HepG2 (cell line): ENCODE results near the gene SH2D7. TPM values are rescaled to one million over a fixed set of nuclear protein-coding genes. Genes with fewer than 3 reads are reported as not detected.
A peak's percentile ranks its signal among the peaks of the same experiment; 100 is the strongest.

Experiments
- ATAC-seq: fragments of 200-7000 bp; cut with Tn5 transposase; 3 replicates; pipeline ENCODE4 v1.9.1; 2020; ENCODE audit warnings: mild to moderate bottlenecking, moderate library complexity
- BruUV-seq: library from RNA; stranded (reverse); fragments of 400-500 nt; replicated peaks from 2 replicates; lab custom pipeline; 2021; lab: Mats Ljungman, UMichigan
- CTCF ChIA-PET: fragments of 300-600 bp; formaldehyde crosslinking; extraction: SDS; loops from one replicate; lab custom pipeline; 2021; ENCODE audit warnings: low total read pairs, inconsistent platforms, low intra/inter-chr PET ratio; lab: Yijun Ruan, JAX
- POLR2A ChIA-PET: fragments of 350-600 bp; sonication (Branson Sonifier 250); formaldehyde crosslinking; loops from one replicate; lab custom pipeline; 2020; ENCODE audit warnings: antibody characterized with exemption, inconsistent platforms; lab: Yijun Ruan, JAX
- DNase-seq: peaks from one replicate; pipeline ENCODE4 v3.0.0-alpha.2; 2015; ENCODE audit warnings: low spot score
- FAIRE-seq: peaks from 3 replicates; lab custom pipeline; 2011; peaks lifted over from hg19 to GRCh38; lab: Jason Lieb, UNC
- H2AFZ ChIP-seq: one replicate; pipeline ENCODE4 v1.6.1; 2011; ENCODE audit warnings: low read length, inconsistent platforms
- H3K27ac ChIP-seq: fragments of 300-600 bp; 3 replicates; pipeline ENCODE4 v1.8.0; 2011; ENCODE audit warnings: mixed run types, mild to moderate bottlenecking, mixed read lengths, low read length, inconsistent platforms; ENCODE audit not compliant: insufficient read depth; ENCODE audit errors: extremely low read length
- H3K27me3 ChIP-seq, 2 experiments: fragments of 200-600 bp in 1 of 2; 2 replicates in 1 of 2; 3 replicates in 1 of 2; pipeline versions ENCODE4 v1.6.0 to v1.8.0; 2011; ENCODE audit warnings: low read length in 2 of 2, mild to moderate bottlenecking in 2 of 2, moderate library complexity in 2 of 2, inconsistent platforms in 1 of 2; ENCODE audit not compliant: insufficient read depth in 2 of 2, control insufficient read depth in 1 of 2
- H3K36me3 ChIP-seq, 2 experiments: fragments of 200-600 bp in 1 of 2; replicated peaks in 1 of 2; 2 replicates in 1 of 2; 3 replicates in 1 of 2; pipeline versions ENCODE4 v1.5.1 to v1.8.0; 2011; ENCODE audit warnings: low read length in 2 of 2, inconsistent platforms in 1 of 2; ENCODE audit not compliant: insufficient read depth in 2 of 2, control insufficient read depth in 1 of 2
- H3K4me1 ChIP-seq: 2 replicates; pipeline ENCODE4 v1.5.1; 2012; ENCODE audit warnings: low read length, inconsistent platforms; ENCODE audit not compliant: insufficient read depth
- H3K4me2 ChIP-seq: 2 replicates; pipeline ENCODE4 v1.6.0; 2011; ENCODE audit warnings: low read depth, low read length, inconsistent platforms
- H3K4me3 ChIP-seq, 3 experiments: fragments of 200-600 bp in 1 of 3; sonication (generic), shearing (Covaris generic) in 1 of 3; replicated peaks in 1 of 3; 2 replicates each; pipeline ENCODE4 v1.5.1; 2011 to 2016; ENCODE audit warnings: low read length in 3 of 3, inconsistent platforms in 2 of 3, low read depth in 2 of 3, mild to moderate bottlenecking in 2 of 3, control low read depth in 1 of 3, mixed read lengths in 1 of 3; ENCODE audit not compliant: insufficient read depth in 1 of 3
- H3K79me2 ChIP-seq: one replicate; pipeline ENCODE4 v1.6.1; 2011; ENCODE audit warnings: low read length, inconsistent platforms; ENCODE audit not compliant: insufficient read depth
- H3K9ac ChIP-seq: 2 replicates; pipeline ENCODE4 v1.6.0; 2011; ENCODE audit warnings: mild to moderate bottlenecking, low read depth, low read length, inconsistent platforms; ENCODE audit not compliant: insufficient read depth
- H3K9me3 ChIP-seq: 2 replicates; pipeline ENCODE4 v1.5.1; 2012; ENCODE audit warnings: mild to moderate bottlenecking, low read length
- H4K20me1 ChIP-seq: 2 replicates; pipeline ENCODE4 v1.6.0; 2011; ENCODE audit warnings: inconsistent platforms, mild to moderate bottlenecking, low read length, moderate library complexity; ENCODE audit not compliant: insufficient read depth
- CTCF ChIP-seq: sonication (generic); formaldehyde crosslinking; IDR thresholded peaks from 2 replicates; pipeline ENCODE4 v1.5.0; 2020; ENCODE audit warnings: mild to moderate bottlenecking, missing genetic modification reagents, moderate library complexity
- DMTF1 ChIP-seq: sonication (generic); formaldehyde crosslinking; IDR thresholded peaks from 2 replicates; pipeline ENCODE4 v1.4.0; 2020; ENCODE audit warnings: mild to moderate bottlenecking, missing genetic modification reagents
- FOSL1 ChIP-seq: sonication (generic); formaldehyde crosslinking; IDR thresholded peaks from 2 replicates; pipeline ENCODE4 v1.9.0; 2021; ENCODE audit warnings: missing genetic modification reagents, borderline replicate concordance
- HNRNPH1 ChIP-seq: fragments of 200-400 bp; formaldehyde crosslinking; optimal IDR thresholded peaks from 2 replicates; pipeline ENCODE3; 2017; ENCODE audit warnings: mild to moderate bottlenecking, low read depth, low read length
- SMC3 ChIP-seq: IDR thresholded peaks from 2 replicates; pipeline ENCODE4 v1.6.1; 2011; ENCODE audit warnings: low read length, improper control_type of control experiment
- ZMYM3 ChIP-seq: sonication (generic); formaldehyde crosslinking; IDR thresholded peaks from 2 replicates; pipeline ENCODE4 v1.5.1; 2020; ENCODE audit warnings: mild to moderate bottlenecking, missing genetic modification reagents
- ZNF121 ChIP-seq: sonication (generic); formaldehyde crosslinking; IDR thresholded peaks from 2 replicates; pipeline ENCODE4 v1.5.0; 2020; ENCODE audit warnings: mild to moderate bottlenecking, missing genetic modification reagents
- ZNF605 ChIP-seq: sonication (generic); formaldehyde crosslinking; IDR thresholded peaks from 2 replicates; pipeline ENCODE4 v1.8.0; 2022; ENCODE audit warnings: mild to moderate bottlenecking, missing genetic modification reagents
- ZNF629 ChIP-seq: sonication (generic); formaldehyde crosslinking; conservative IDR thresholded peaks from 2 replicates; pipeline ENCODE4 v1.5.0; 2020; ENCODE audit warnings: missing genetic modification reagents
- ZNF788 ChIP-seq: sonication (generic); formaldehyde crosslinking; IDR thresholded peaks from 2 replicates; pipeline ENCODE4 v1.5.0; 2020; ENCODE audit warnings: mild to moderate bottlenecking, missing genetic modification reagents, borderline replicate concordance
- ZSCAN25 ChIP-seq: sonication (generic); formaldehyde crosslinking; IDR thresholded peaks from 2 replicates; pipeline ENCODE4 v1.8.0; 2022; ENCODE audit warnings: mild to moderate bottlenecking, missing genetic modification reagents
- WGBS: methylation state at CpG from one replicate; pipeline ENCODE4 v1.1.6; 2017; ENCODE audit warnings: low lambda C conversion rate; 5-methylcytosine and 5-hydroxymethylcytosine counted together
- in situ Hi-C: cut with HindIII; loops from 2 replicates; pipeline ENCODE4 v1.10.0; 2017; ENCODE audit warnings: low pct_unique_long_range_greater_than_20kb; ENCODE audit not compliant: extremely low pct_ligation_motif_present
- intact Hi-C: fragments of 100-400 bp; cut with micrococcal nuclease; formaldehyde crosslinking; loops from one replicate; pipeline ENCODE4 v1.10.0; 2022; ENCODE audit not compliant: unreplicated experiment
- polyA plus RNA-seq, 8 experiments: library from polyadenylated mRNA; depleted of rRNA in 3 of 8; stranded (reverse) in 7 of 8; unstranded in 1 of 8; fragments of >200 nt; fragmentation: Illumina TruSeq in 4 of 8; extraction: Trizol in 4 of 8; gene quantifications; 2 replicates each; pipeline versions ENCODE4 v1.2.1 to v1.2.3, GENCODE V29; 2011 to 2016; ENCODE audit warnings: low read depth in 4 of 8, missing spikeins in 1 of 8, mixed read lengths in 1 of 8; ENCODE audit not compliant: insufficient read depth in 1 of 8
- total RNA-seq, 5 experiments: library from RNA; depleted of rRNA; stranded (reverse); fragments of >200 nt; fragmentation: Illumina TruSeq; extraction: Trizol; gene quantifications; 2 replicates each; pipeline ENCODE4 v1.2.3, GENCODE V29; 2016; ENCODE audit warnings: low read depth in 1 of 5
- TF ChIP-seq, protein P1 (sequence below): sonication (generic); formaldehyde crosslinking; IDR thresholded peaks from 2 replicates; pipeline ENCODE4 v1.5.0; 2020; ENCODE audit warnings: mild to moderate bottlenecking, missing genetic modification reagents

The SH2D7 gene
- total and polyA plus RNA-seq, 2 of the 13 experiments (the other 11 are each of a cell fraction or from before 2014, with no cell fraction given) = not detected

DNA sequence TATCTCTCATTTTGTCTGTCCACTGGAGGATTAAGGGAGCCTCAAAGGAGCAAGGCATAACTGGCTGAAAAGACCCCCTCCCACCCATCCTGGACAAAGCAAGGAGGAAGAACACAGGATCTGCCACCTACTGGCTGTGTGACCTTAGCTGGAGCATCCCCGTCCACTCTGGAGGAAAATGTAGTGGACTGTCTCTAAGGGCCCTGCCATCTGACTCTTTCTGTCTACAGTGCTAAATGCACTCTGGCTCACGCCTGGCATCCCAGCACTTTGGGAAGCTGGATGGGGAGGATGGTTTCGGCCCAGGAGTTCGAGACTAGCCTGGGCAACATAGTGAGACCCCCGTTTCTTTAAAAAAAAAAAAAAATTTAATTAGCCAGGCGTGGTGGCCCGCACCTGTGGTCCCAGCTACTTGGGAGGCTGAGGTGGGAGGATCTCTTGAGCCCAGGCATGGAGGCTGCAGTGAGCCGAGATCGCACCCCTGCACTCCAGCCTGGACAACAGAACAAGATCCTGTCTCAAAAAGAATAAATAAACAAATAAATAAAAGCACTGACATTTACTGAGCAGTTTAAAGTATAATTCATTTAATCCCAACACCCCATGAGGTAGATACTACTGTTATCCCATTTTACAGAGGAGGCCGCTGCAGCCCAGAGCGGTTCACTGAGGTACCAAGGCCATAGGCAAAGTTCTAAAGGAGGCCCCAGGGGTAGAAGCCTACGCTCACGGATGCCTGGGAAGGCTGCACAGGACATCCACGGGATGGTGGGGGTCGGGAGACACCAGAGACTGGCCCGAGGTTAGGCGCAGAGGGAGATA is 15.9 kb upstream of the SH2D7 start:
- TSS peak; percentile 44 for BruUV-seq
- peak overlapping the region; percentile 54 for H3K27ac ChIP-seq
- 39% methylated on average over 17 of the region's 17 CpGs for WGBS
- H3K4me3 ChIP-seq = peak overlapping the region; percentile 78 to 94 (median 82)
- FAIRE-seq = peak; percentile 36
- H3K36me3 ChIP-seq = no peaks in the 10 kb centered on the region
- TF ChIP-seq HNRNPH1 = no peak
- 0 out of 2 replicates have a peak, but pooled peaks have one; percentile 12 for TF ChIP-seq ZNF788 (CRISPR knock-in tag)
- 0 out of 2 replicates have a peak, but pooled peaks have one; percentile 3 for TF ChIP-seq ZSCAN25 (CRISPR knock-in tag)
- TF ChIP-seq, protein P1, sequence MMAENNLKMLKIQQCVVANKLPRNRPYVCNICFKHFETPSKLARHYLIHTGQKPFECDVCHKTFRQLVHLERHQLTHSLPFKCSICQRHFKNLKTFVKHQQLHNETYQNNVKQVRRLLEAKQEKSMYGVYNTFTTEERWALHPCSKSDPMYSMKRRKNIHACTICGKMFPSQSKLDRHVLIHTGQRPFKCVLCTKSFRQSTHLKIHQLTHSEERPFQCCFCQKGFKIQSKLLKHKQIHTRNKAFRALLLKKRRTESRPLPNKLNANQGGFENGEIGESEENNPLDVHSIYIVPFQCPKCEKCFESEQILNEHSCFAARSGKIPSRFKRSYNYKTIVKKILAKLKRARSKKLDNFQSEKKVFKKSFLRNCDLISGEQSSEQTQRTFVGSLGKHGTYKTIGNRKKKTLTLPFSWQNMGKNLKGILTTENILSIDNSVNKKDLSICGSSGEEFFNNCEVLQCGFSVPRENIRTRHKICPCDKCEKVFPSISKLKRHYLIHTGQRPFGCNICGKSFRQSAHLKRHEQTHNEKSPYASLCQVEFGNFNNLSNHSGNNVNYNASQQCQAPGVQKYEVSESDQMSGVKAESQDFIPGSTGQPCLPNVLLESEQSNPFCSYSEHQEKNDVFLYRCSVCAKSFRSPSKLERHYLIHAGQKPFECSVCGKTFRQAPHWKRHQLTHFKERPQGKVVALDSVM = peak; percentile 83; the same call in 1 of the 2 replicates
- TF ChIP-seq ZNF629 (CRISPR knock-in tag) = peak; percentile 84
- 0 out of 2 replicates have a peak, but pooled peaks have one; percentile 43 for TF ChIP-seq ZNF605 (CRISPR knock-in tag)
- peak; percentile 23; the same call in 1 of the 2 replicates for TF ChIP-seq SMC3
- TF ChIP-seq ZMYM3 (CRISPR knock-in tag) = peak; percentile 72
- TF ChIP-seq CTCF (CRISPR knock-in tag) = peak; percentile 42
- TF ChIP-seq ZNF121 (CRISPR knock-in tag) = peak; percentile 71
- TF ChIP-seq DMTF1 (CRISPR knock-in tag) = no peak
- no peak for TF ChIP-seq FOSL1
- TF ChIP-seq, all 625 proteins: peak for 9
- ATAC-seq = peak; percentile 31
- Histone ChIP-seq H2AFZ (no peak overlapping the region), H4K20me1 (no peaks in the 10 kb centered on the region), H3K27me3 (no peaks in the 10 kb centered on the region; a peak in 1 of 5 replicates), H3K79me2 (peaks cover 35% of the 10 kb centered on the region), H3K9ac (peak overlapping the region; percentile 78), H3K4me2 (peak overlapping the region; percentile 77), H3K9me3 (no peaks in the 10 kb centered on the region), H3K4me1 (peaks cover 79% of the 10 kb centered on the region)
- in situ Hi-C loops (no loop called here), intact Hi-C loops (no loop called here)
- no peak for DNase-seq
- ChIA-PET CTCF (interaction anchor here (1.3 kb wide), 1 partner anchor 32 kb away, joined by 3 read pairs; no protein-coding TSS in a partner anchor), POLR2A (interaction anchor here (1.8 kb wide), 1 partner anchor 11 kb away, joined by 5 read pairs; no protein-coding TSS in a partner anchor)
